A673 (cell line): ENCODE measurements around the gene MZB1.

ENCODE experiments used
- CTCF ChIP-seq: fragments of 300-800, 200-600 bp; sonication (generic); conservative IDR thresholded peaks from 2 replicates; pipeline ENCODE4 v1.5.1; 2017; ENCODE audit warnings: low read depth, mild to moderate bottlenecking, antibody characterized with exemption, low read length, moderate library complexity, mixed read lengths
- EZH2 ChIP-seq: fragments of 200-600 bp; sonication (generic); IDR thresholded peaks from 2 replicates; pipeline ENCODE4 v1.6.1; 2017; ENCODE audit warnings: borderline replicate concordance, low read depth, mild to moderate bottlenecking, mixed read lengths, antibody characterized with exemption, low read length; ENCODE audit not compliant: poor library complexity, severe bottlenecking

- TF ChIP-seq CTCF: no peak
- TF ChIP-seq EZH2: no peak
Measured at GRCh38 chr5:139371482-139372435, 18.0 kb downstream of the MZB1 start.
